Mucosa of stomach (tissue), 1 donor: Measurements from ENCODE around the gene LONP1.

Experiments used
- H3K27me3 ChIP-seq: one replicate; pipeline ENCODE4 v1.7.0; 2013; ENCODE audit warnings: mild to moderate bottlenecking, low read length; ENCODE audit not compliant: control insufficient read depth, insufficient read depth
- H3K36me3 ChIP-seq: one replicate; pipeline ENCODE4 v1.7.0; 2013; ENCODE audit warnings: low read length; ENCODE audit not compliant: control insufficient read depth, insufficient read depth
- H3K4me1 ChIP-seq: one replicate; pipeline ENCODE4 v1.7.0; 2013; ENCODE audit warnings: mild to moderate bottlenecking, low read length; ENCODE audit not compliant: control insufficient read depth, insufficient read depth
- H3K4me3 ChIP-seq: one replicate; pipeline ENCODE4 v1.7.0; 2013; ENCODE audit warnings: low read length
- H3K9ac ChIP-seq: one replicate; pipeline ENCODE4 v1.7.0; 2013; ENCODE audit warnings: mild to moderate bottlenecking, low read length, moderate library complexity
- H3K9me3 ChIP-seq: one replicate; pipeline ENCODE4 v1.7.0; 2013; ENCODE audit warnings: mild to moderate bottlenecking, low read length, moderate library complexity; ENCODE audit not compliant: control insufficient read depth
- donor health status: Pancreatic carcinoma.

The LONP1 gene

GRCh38 chr19:5677580-5677979 is 42.4 kb downstream of the LONP1 start:
- no peaks in the 10 kb centered on the region for H3K27me3 ChIP-seq
- H3K36me3 ChIP-seq: no peaks in the 10 kb centered on the region
- H3K4me1 ChIP-seq: peaks cover 15% of the 10 kb centered on the region
- H3K9me3 ChIP-seq: no peaks in the 10 kb centered on the region
- no peak overlapping the region for H3K4me3 ChIP-seq
- H3K9ac ChIP-seq: no peak overlapping the region

DNA sequence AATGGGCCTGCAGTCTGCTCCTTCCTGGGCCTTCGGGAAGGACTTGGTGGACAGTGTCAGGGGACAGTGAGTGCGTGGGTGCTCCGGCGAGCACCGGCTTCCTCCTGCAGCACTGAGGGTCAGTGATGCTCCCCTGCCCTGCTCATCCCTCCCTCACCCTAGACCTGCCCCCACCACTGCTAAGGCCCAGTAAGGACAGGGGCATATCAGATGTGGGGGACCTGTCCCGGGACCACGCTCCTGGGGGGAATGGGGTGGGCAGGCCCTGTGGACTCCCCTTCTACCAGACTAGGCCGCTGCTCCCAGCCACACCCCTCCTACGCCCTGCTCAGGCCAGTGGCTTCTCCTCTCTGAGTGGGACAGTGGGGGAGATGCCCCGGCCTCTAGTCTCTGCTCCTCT is 42.8 kb downstream of the LONP1 start:
- Histone ChIP-seq H3K9me3 (no peaks in the 10 kb centered on the region), H3K36me3 (no peaks in the 10 kb centered on the region), H3K4me1 (peaks cover 15% of the 10 kb centered on the region), H3K27me3 (no peaks in the 10 kb centered on the region), H3K9ac (no peak overlapping the region), H3K4me3 (no peak overlapping the region)

GRCh38 chr19:5676772-5677105 is 43.2 kb downstream of the LONP1 start:
- no peaks in the 10 kb centered on the region for H3K27me3 ChIP-seq
- no peak overlapping the region for H3K9ac ChIP-seq
- peaks cover 15% of the 10 kb centered on the region for H3K4me1 ChIP-seq
- no peaks in the 10 kb centered on the region for H3K9me3 ChIP-seq
- no peak overlapping the region for H3K4me3 ChIP-seq
- no peaks in the 10 kb centered on the region for H3K36me3 ChIP-seq

DNA sequence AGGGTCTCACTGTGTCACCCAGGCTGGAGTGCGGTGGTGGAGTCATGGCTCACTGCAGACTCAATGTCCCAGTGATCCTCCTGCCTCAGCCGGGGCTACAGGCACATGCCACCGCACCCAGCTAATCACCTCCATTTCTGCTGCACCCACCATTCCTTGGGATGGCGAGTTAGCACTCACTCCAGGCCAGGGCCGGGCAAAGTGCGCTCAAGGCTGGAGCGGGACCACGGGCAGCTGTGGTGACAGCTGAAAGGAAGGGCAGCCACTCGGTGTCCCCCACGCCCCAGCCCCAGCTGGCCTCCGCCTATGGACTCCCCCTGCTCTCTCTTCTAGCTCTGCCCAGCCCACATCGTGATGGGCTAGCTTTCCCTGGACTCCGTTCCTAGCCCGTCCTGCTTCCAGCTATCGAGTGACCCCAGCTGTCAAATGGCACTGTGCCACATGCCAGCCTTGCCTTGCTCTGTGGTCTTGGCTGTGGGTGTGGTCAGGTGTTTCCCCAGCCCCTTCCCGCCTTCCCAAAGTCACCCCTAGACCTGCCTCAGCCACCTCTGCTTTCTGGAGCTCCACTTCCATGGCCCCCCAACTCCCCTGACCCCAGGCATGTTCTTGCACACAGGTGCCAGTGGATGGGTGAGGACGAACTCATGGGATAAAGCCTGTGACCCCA is 43.7 kb downstream of the LONP1 start:
- Histone ChIP-seq H3K27me3 (no peaks in the 10 kb centered on the region), H3K4me1 (peaks cover 15% of the 10 kb centered on the region), H3K4me3 (no peak overlapping the region), H3K36me3 (no peaks in the 10 kb centered on the region), H3K9ac (no peak overlapping the region), H3K9me3 (no peaks in the 10 kb centered on the region)

- Histone ChIP-seq H3K4me1 (peaks cover 10% of the 10 kb centered on the region), H3K9ac (no peak overlapping the region), H3K4me3 (no peak overlapping the region), H3K36me3 (no peaks in the 10 kb centered on the region), H3K9me3 (no peaks in the 10 kb centered on the region), H3K27me3 (no peaks in the 10 kb centered on the region)
Measured at GRCh38 chr19:5674714-5675113, 45.2 kb downstream of the LONP1 start.

DNA sequence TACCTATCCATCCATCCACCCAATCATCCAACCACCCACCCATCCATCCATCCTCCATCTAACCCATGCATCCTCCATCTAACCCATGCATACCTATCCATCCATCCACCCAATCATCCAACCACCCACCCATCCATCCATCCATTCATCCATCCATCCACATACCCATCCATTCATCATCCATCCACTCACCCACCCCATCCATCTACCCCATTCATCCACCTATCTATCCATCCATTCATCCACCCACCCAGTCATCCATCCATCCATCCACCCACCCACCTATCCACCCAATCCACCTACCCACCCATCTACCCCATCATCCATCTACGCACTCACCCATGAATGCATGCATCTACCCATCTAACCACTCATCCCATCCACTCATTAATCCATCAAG is 46.2 kb downstream of the LONP1 start:
- Histone ChIP-seq H3K9ac (no peak overlapping the region), H3K4me1 (peaks cover 4% of the 10 kb centered on the region)

DNA sequence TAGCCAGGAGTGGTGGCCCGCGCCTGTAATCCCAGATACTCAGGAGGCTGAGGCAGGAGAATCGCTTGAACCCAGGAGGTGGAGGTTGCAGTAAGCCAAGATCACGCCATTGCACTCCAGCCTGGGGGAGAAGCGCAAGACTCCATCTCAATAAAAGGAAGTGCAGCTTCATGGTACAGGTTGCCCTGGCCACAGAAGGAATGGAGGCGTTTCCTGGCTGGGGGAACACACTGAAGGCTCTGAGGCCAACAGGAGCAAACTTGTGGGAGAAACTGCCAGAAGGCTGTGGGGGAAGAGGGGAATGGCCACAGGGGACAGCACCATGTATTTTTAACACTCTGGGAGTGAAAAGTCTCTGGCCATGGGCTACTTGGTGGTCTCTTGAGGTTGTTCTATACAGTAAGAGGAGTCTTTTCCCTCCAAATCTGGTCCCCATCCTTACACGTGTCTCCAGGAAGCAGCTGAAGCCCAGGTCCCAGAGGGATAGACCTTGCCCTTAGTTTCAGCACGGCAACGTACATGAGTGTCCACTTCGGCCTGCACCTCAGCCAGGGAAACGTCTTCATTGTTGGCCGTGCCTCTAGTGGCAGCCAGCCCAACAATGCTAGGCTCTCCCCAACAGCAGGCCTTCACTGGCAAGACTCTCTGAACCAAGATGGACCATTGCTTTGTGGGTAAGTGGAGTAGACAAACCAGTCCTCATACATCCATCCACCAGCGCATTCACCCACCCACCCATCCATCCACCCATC is 47.1 kb downstream of the LONP1 start:
- Histone ChIP-seq H3K27me3 (no peaks in the 10 kb centered on the region), H3K9me3 (no peaks in the 10 kb centered on the region), H3K36me3 (no peaks in the 10 kb centered on the region), H3K9ac (no peak overlapping the region), H3K4me3 (no peak overlapping the region), H3K4me1 (peaks cover 4% of the 10 kb centered on the region)

More for the DNA sequence above, 46.2 kb downstream of the LONP1 start:
- Histone ChIP-seq H3K4me3 (no peak overlapping the region), H3K36me3 (no peaks in the 10 kb centered on the region), H3K9me3 (no peaks in the 10 kb centered on the region), H3K27me3 (no peaks in the 10 kb centered on the region)

- H3K4me3 ChIP-seq: no peak overlapping the region
- no peaks in the 10 kb centered on the region for H3K36me3 ChIP-seq
- H3K9ac ChIP-seq: no peak overlapping the region
- no peaks in the 10 kb centered on the region for H3K27me3 ChIP-seq
- peaks cover 4% of the 10 kb centered on the region for H3K4me1 ChIP-seq
- no peaks in the 10 kb centered on the region for H3K9me3 ChIP-seq
Measured at GRCh38 chr19:5671600-5671999, 48.3 kb downstream of the LONP1 start.

GRCh38 chr19:5669212-5669611 is 50.7 kb downstream of the LONP1 start:
- H3K9ac ChIP-seq: no peak overlapping the region
- no peak overlapping the region for H3K4me3 ChIP-seq
- H3K4me1 ChIP-seq: no peaks in the 10 kb centered on the region
- no peaks in the 10 kb centered on the region for H3K9me3 ChIP-seq
- no peaks in the 10 kb centered on the region for H3K27me3 ChIP-seq
- H3K36me3 ChIP-seq: peaks cover 5% of the 10 kb centered on the region

- H3K36me3 ChIP-seq: peaks cover 16% of the 10 kb centered on the region
- no peak overlapping the region for H3K4me3 ChIP-seq
Measured at GRCh38 chr19:5667751-5668271, 52.1 kb downstream of the LONP1 start.

GRCh38 chr19:5666921-5667610 is 52.9 kb downstream of the LONP1 start:
- H3K9ac ChIP-seq: no peak overlapping the region
- peaks cover 16% of the 10 kb centered on the region for H3K36me3 ChIP-seq
- H3K4me3 ChIP-seq: no peak overlapping the region

More at GRCh38 chr19:5667751-5668271, 52.1 kb downstream of the LONP1 start:
- Histone ChIP-seq H3K9ac (no peak overlapping the region), H3K27me3 (no peaks in the 10 kb centered on the region), H3K4me1 (no peaks in the 10 kb centered on the region), H3K9me3 (no peaks in the 10 kb centered on the region)

More at GRCh38 chr19:5666921-5667610, 52.9 kb downstream of the LONP1 start:
- H3K9me3 ChIP-seq: no peaks in the 10 kb centered on the region
- H3K4me1 ChIP-seq: no peaks in the 10 kb centered on the region
- H3K27me3 ChIP-seq: no peaks in the 10 kb centered on the region
